SK-N-SH treated with all-trans-retinoic acid at 6 μM for 48 hours (cell line): ENCODE results near the gene RPRD2.

ENCODE experiments used
- ATAC-seq: fragments of 200-7000 bp; cut with Tn5 transposase; 3 replicates; pipeline ENCODE4 v1.9.1; 2020; ENCODE audit warnings: mild to moderate bottlenecking, moderate library complexity
- ARNTL ChIP-seq: fragments of 450-650 bp; formaldehyde crosslinking; IDR thresholded peaks from 2 replicates; pipeline ENCODE4 v1.5.0; 2020; ENCODE audit warnings: low read depth, mild to moderate bottlenecking, moderate library complexity, borderline replicate concordance
- BACH2 ChIP-seq: fragments of 250-450 bp; sonication (Bioruptor Pico); IDR thresholded peaks from 2 replicates; pipeline ENCODE4 v1.9.0; 2021; ENCODE audit warnings: mild to moderate bottlenecking, borderline replicate concordance
- CSDC2 ChIP-seq: fragments of 250-450 bp; sonication (Bioruptor Pico); IDR thresholded peaks from 2 replicates; pipeline ENCODE4 v1.5.0; 2020; ENCODE audit warnings: mild to moderate bottlenecking, moderate library complexity
- CSRNP3 ChIP-seq: fragments of 250-450 bp; sonication (Bioruptor Pico); IDR thresholded peaks from 2 replicates; pipeline ENCODE4 v1.5.1; 2021; ENCODE audit warnings: mild to moderate bottlenecking, moderate library complexity
- ESRRG ChIP-seq: fragments of 250-450 bp; sonication (Bioruptor Pico); IDR thresholded peaks from 2 replicates; pipeline ENCODE4 v1.6.1; 2021; ENCODE audit warnings: mild to moderate bottlenecking
- GLIS3 ChIP-seq: fragments of 250-450 bp; sonication (Bioruptor Pico); IDR thresholded peaks from 2 replicates; pipeline ENCODE4 v1.5.0; 2020; ENCODE audit warnings: mild to moderate bottlenecking, moderate library complexity
- ISL1 ChIP-seq: fragments of 250-450 bp; sonication (Bioruptor Pico); IDR thresholded peaks from 2 replicates; pipeline ENCODE4 v2.1.2; 2022; ENCODE audit warnings: mild to moderate bottlenecking, moderate library complexity
- OSR1 ChIP-seq: fragments of 250-450 bp; sonication (Bioruptor Pico); IDR thresholded peaks from 2 replicates; pipeline ENCODE4 v1.8.0; 2022; ENCODE audit warnings: moderate library complexity, mild to moderate bottlenecking, inconsistent platforms
- PATZ1 ChIP-seq: fragments of 250-450 bp; sonication (Bioruptor Pico); IDR thresholded peaks from 2 replicates; pipeline ENCODE4 v1.8.0; 2020; ENCODE audit warnings: mild to moderate bottlenecking, moderate library complexity, borderline replicate concordance
- PPARA ChIP-seq: fragments of 250-450 bp; sonication (Bioruptor Pico); IDR thresholded peaks from 2 replicates; pipeline ENCODE4 v1.5.0; 2020; ENCODE audit warnings: mild to moderate bottlenecking, borderline replicate concordance
- RARB ChIP-seq: fragments of 250-450 bp; sonication (Bioruptor Pico); IDR thresholded peaks from 2 replicates; pipeline ENCODE4 v1.8.0; 2021; ENCODE audit warnings: mild to moderate bottlenecking, moderate library complexity
- TCF4 ChIP-seq: fragments of 250-450 bp; sonication (Bioruptor Pico); IDR thresholded peaks from 2 replicates; pipeline ENCODE4 v1.8.0; 2021; ENCODE audit warnings: mild to moderate bottlenecking, moderate library complexity, borderline replicate concordance
- TOX ChIP-seq: fragments of 250-450 bp; sonication (Bioruptor Pico); IDR thresholded peaks from 2 replicates; pipeline ENCODE4 v1.8.0; 2021; ENCODE audit warnings: mild to moderate bottlenecking, moderate library complexity, borderline replicate concordance
- TSHZ2 ChIP-seq: fragments of 250-450 bp; sonication (Bioruptor Pico); IDR thresholded peaks from 2 replicates; pipeline ENCODE4 v1.5.0; 2020; ENCODE audit warnings: mild to moderate bottlenecking, moderate library complexity
- ZC3H10 ChIP-seq: fragments of 250-450 bp; sonication (Bioruptor Pico); IDR thresholded peaks from 2 replicates; pipeline ENCODE4 v1.5.1; 2021; ENCODE audit warnings: mild to moderate bottlenecking, moderate library complexity
- ZFP30 ChIP-seq: fragments of 450-650 bp; formaldehyde crosslinking; IDR thresholded peaks from 2 replicates; pipeline ENCODE4 v1.5.0; 2022; ENCODE audit warnings: mild to moderate bottlenecking, moderate library complexity
- ZNF565 ChIP-seq: fragments of 450-650 bp; formaldehyde crosslinking; conservative IDR thresholded peaks from 2 replicates; pipeline ENCODE4 v1.5.0; 2020; ENCODE audit warnings: low read depth, mild to moderate bottlenecking, moderate library complexity
- ZNF70 ChIP-seq: fragments of 450-650 bp; formaldehyde crosslinking; IDR thresholded peaks from 2 replicates; pipeline ENCODE4 v1.5.0; 2020; ENCODE audit warnings: mild to moderate bottlenecking, moderate library complexity
- ZNF8 ChIP-seq: fragments of 450-650 bp; formaldehyde crosslinking; IDR thresholded peaks from 2 replicates; pipeline ENCODE4 v1.5.0; 2020; ENCODE audit warnings: mild to moderate bottlenecking, moderate library complexity
- TF ChIP-seq, protein P1 (sequence below): fragments of 250-450 bp; sonication (Bioruptor Pico); IDR thresholded peaks from 2 replicates; pipeline ENCODE4 v1.8.0; 2021; ENCODE audit warnings: low read depth, mild to moderate bottlenecking, moderate library complexity, borderline replicate concordance

The RPRD2 gene

GRCh38 chr1:150420560-150421265 lies 56.8 kb downstream of the RPRD2 start:
- peak; percentile 80 for ATAC-seq
- TF ChIP-seq PATZ1 (CRISPR knock-in tag) (no peak), TCF4 (CRISPR knock-in tag) (no peak), ARNTL (CRISPR knock-in tag) (no peak), TOX (CRISPR knock-in tag) (no peak), ZNF8 (CRISPR knock-in tag) (no peak), ZC3H10 (CRISPR knock-in tag) (no peak), ZNF565 (CRISPR knock-in tag) (no peak), ZFP30 (CRISPR knock-in tag) (no peak), BACH2 (CRISPR knock-in tag) (no peak), TSHZ2 (no peak), OSR1 (CRISPR knock-in tag) (no peak), ESRRG (CRISPR knock-in tag) (no peak), ISL1 (no peak), RARB (no peak), PPARA (CRISPR knock-in tag) (no peak), ZNF70 (CRISPR knock-in tag) (no peak), CSDC2 (no peak), CSRNP3 (no peak)
- TF ChIP-seq, protein P1, sequence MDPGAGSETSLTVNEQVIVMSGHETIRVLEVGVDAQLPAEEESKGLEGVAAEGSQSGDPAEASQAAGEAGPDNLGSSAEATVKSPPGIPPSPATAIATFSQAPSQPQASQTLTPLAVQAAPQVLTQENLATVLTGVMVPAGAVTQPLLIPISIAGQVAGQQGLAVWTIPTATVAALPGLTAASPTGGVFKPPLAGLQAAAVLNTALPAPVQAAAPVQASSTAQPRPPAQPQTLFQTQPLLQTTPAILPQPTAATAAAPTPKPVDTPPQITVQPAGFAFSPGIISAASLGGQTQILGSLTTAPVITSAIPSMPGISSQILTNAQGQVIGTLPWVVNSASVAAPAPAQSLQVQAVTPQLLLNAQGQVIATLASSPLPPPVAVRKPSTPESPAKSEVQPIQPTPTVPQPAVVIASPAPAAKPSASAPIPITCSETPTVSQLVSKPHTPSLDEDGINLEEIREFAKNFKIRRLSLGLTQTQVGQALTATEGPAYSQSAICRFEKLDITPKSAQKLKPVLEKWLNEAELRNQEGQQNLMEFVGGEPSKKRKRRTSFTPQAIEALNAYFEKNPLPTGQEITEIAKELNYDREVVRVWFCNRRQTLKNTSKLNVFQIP (CRISPR knock-in tag) = no peak

DNA sequence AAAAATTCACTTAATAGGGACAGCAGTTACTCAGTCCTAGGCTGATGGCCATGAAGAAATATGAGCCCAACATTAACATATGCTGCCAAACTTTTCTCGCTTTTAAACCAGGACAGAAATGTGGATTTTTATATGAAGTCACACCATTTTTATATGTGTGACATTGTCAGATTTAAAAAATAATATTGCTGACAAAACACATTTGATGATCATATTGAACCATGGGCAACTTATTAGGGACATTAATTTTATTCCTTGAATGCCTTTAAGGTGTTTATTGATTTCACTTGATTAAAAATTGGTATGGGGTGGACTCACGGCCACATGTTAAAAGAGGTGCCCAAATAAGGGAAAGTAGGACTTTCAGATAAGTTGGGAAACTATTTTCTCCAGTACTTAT lies 58.6 kb downstream of the RPRD2 start:
- no peak for ATAC-seq
- TF ChIP-seq ZFP30 (CRISPR knock-in tag) (no peak), PPARA (CRISPR knock-in tag) (no peak), TCF4 (CRISPR knock-in tag) (no peak), ISL1 (no peak), GLIS3 (CRISPR knock-in tag) (no peak), PATZ1 (CRISPR knock-in tag) (no peak), ZNF565 (CRISPR knock-in tag) (no peak), TOX (CRISPR knock-in tag) (no peak), BACH2 (CRISPR knock-in tag) (no peak)
- TF ChIP-seq, protein P1 (CRISPR knock-in tag) = no peak
- TF ChIP-seq, all 23 proteins: peak for 0
